A549 (cell line): Measurements from ENCODE around the gene SOX18. TPM values are rescaled to one million over a fixed set of nuclear protein-coding genes. Genes with fewer than 3 reads are reported as not detected.

Source experiments
- ATAC-seq, 2 experiments: fragments of 200-7000 bp in 1 of 2; fragments of >200 bp in 1 of 2; cut with Nextera tagmentation in 1 of 2; cut with Tn5 transposase in 1 of 2; 3 replicates each; pipeline versions ENCODE4 v1.8.0 to v1.9.1; 2018 to 2020; ENCODE audit warnings: mild to moderate bottlenecking in 1 of 2, moderate library complexity in 1 of 2
- CTCF ChIA-PET: fragments of 300-600 bp; sonication (Branson Sonifier 250); formaldehyde crosslinking; extraction: SDS; loops from one replicate; lab custom pipeline; 2021; ENCODE audit warnings: antibody characterized with exemption, inconsistent platforms; lab: Yijun Ruan, JAX
- POLR2A ChIA-PET: fragments of 350-600 bp; formaldehyde crosslinking; extraction: SDS; loops from one replicate; lab custom pipeline; 2021; ENCODE audit warnings: antibody characterized with exemption, inconsistent platforms; lab: Yijun Ruan, JAX
- DNase-seq, 2 experiments: peaks; one replicate each; pipeline versions ENCODE4 v3.0.0 to v3.0.0-alpha.2; 2011 to 2016; ENCODE audit warnings: low read depth in 1 of 2, low spot score in 1 of 2
- FAIRE-seq: peaks from 2 replicates; lab custom pipeline; 2011; peaks lifted over from hg19 to GRCh38; lab: Jason Lieb, UNC
- H3K27ac ChIP-seq, 2 experiments: fragments of >200 bp; sonication (Bioruptor Twin); formaldehyde crosslinking; 3 replicates each; pipeline ENCODE4 v1.5.1; 2016 to 2017
- H3K4me1 ChIP-seq: fragments of >200 bp; sonication (Bioruptor Twin); formaldehyde crosslinking; 3 replicates; pipeline ENCODE4 v1.6.1; 2016
- H3K4me2 ChIP-seq: fragments of >200 bp; sonication (Bioruptor Twin); formaldehyde crosslinking; 3 replicates; pipeline ENCODE4 v1.6.1; 2016
- H3K4me3 ChIP-seq: fragments of >200 bp; sonication (Bioruptor Twin); formaldehyde crosslinking; 3 replicates; pipeline ENCODE4 v1.5.1; 2016
- H3K9me3 ChIP-seq: fragments of >200 bp; sonication (Bioruptor Twin); formaldehyde crosslinking; 3 replicates; pipeline ENCODE4 v1.6.1; 2016
- BHLHE40 ChIP-seq: IDR thresholded peaks from 2 replicates; pipeline ENCODE4 v1.6.1; 2012; ENCODE audit warnings: low read depth, low read length, inconsistent platforms
- CHD2 ChIP-seq: fragments of 150-350 bp; IDR thresholded peaks from 2 replicates; pipeline ENCODE4 v1.6.1; 2014; ENCODE audit warnings: low read length; ENCODE audit not compliant: partially characterized antibody
- EHF ChIP-seq: fragments of 250-450 bp; sonication (Bioruptor Pico); IDR thresholded peaks from 2 replicates; pipeline ENCODE4 v1.5.0; 2020; ENCODE audit warnings: mild to moderate bottlenecking
- EHMT2 ChIP-seq: fragments of 200-600 bp; sonication (generic); IDR thresholded peaks from 2 replicates; pipeline ENCODE4 v1.6.1; 2016; ENCODE audit warnings: antibody characterized with exemption, low read depth, mild to moderate bottlenecking, moderate library complexity
- ELK1 ChIP-seq: fragments of 150-350 bp; IDR thresholded peaks from 2 replicates; pipeline ENCODE4 v1.6.1; 2014; ENCODE audit warnings: low read depth, mild to moderate bottlenecking, low read length
- EP300 ChIP-seq, 2 experiments: fragments of >200 bp; sonication (Bioruptor Twin); formaldehyde crosslinking; IDR thresholded peaks; 2 replicates in 1 of 2; 3 replicates in 1 of 2; pipeline ENCODE4 v1.6.1; 2016 to 2017
- ESRRA ChIP-seq: fragments of 150-350 bp; IDR thresholded peaks from 2 replicates; pipeline ENCODE4 v1.6.1; 2014; ENCODE audit warnings: mild to moderate bottlenecking, low read length, borderline replicate concordance
- FOSL2 ChIP-seq, 2 experiments: fragments of 450-650 bp in 1 of 2; fragments of >200 bp in 1 of 2; sonication (Bioruptor Twin) in 1 of 2; formaldehyde crosslinking; IDR thresholded peaks; 2 replicates each; pipeline versions ENCODE4 v1.5.0 to v1.6.1; 2016 to 2020; ENCODE audit warnings: mild to moderate bottlenecking in 1 of 2, moderate library complexity in 1 of 2
- GATA3 ChIP-seq: IDR thresholded peaks from 2 replicates; pipeline ENCODE4 v1.6.1; 2012; ENCODE audit warnings: borderline replicate concordance
- HES2 ChIP-seq: fragments of >200 bp; sonication (Bioruptor Twin); formaldehyde crosslinking; IDR thresholded peaks from 2 replicates; pipeline ENCODE4 v1.6.1; 2016
- HOXA7 ChIP-seq: fragments of 250-450 bp; sonication (Bioruptor Pico); IDR thresholded peaks from 2 replicates; pipeline ENCODE4 v1.5.0; 2020; ENCODE audit warnings: mild to moderate bottlenecking, moderate library complexity
- HOXB5 ChIP-seq: fragments of 250-450 bp; sonication (Bioruptor Pico); IDR thresholded peaks from 2 replicates; pipeline ENCODE4 v1.5.0; 2020; ENCODE audit warnings: mild to moderate bottlenecking, moderate library complexity
- JUN ChIP-seq, 2 experiments: fragments of >200 bp; sonication (Bioruptor Twin); formaldehyde crosslinking; IDR thresholded peaks; 2 replicates in 1 of 2; 3 replicates in 1 of 2; pipeline ENCODE4 v1.6.1; 2016 to 2017
- KDM5A ChIP-seq: fragments of 200-600 bp; sonication (generic); IDR thresholded peaks from 2 replicates; pipeline ENCODE4 v1.6.1; 2016; ENCODE audit warnings: antibody characterized with exemption, mild to moderate bottlenecking
- NR3C1 ChIP-seq: fragments of >200 bp; sonication (Bioruptor Twin); formaldehyde crosslinking; IDR thresholded peaks from 3 replicates; pipeline ENCODE4 v1.6.1; 2017
- POLR2AphosphoS2 ChIP-seq: conservative IDR thresholded peaks from 2 replicates; pipeline ENCODE4 v1.6.1; 2012; ENCODE audit warnings: low read length, improper control_type of control experiment, inconsistent platforms
- RAD21 ChIP-seq, 2 experiments: fragments of >200 bp in 1 of 2; sonication (Bioruptor Twin) in 1 of 2; formaldehyde crosslinking in 1 of 2; IDR thresholded peaks in 1 of 2; conservative IDR thresholded peaks in 1 of 2; 2 replicates in 1 of 2; 3 replicates in 1 of 2; pipeline ENCODE4 v1.6.1; 2012 to 2018; ENCODE audit warnings: inconsistent platforms in 1 of 2
- SMC3 ChIP-seq: fragments of >200 bp; sonication (Bioruptor Twin); formaldehyde crosslinking; IDR thresholded peaks from 3 replicates; pipeline ENCODE4 v1.6.1; 2018; ENCODE audit warnings: inconsistent platforms
- SREBF2 ChIP-seq: fragments of 450-650 bp; IDR thresholded peaks from 2 replicates; pipeline ENCODE4 v1.6.1; 2014; ENCODE audit warnings: mild to moderate bottlenecking, moderate library complexity
- ZFP36 ChIP-seq: fragments of 450-650 bp; IDR thresholded peaks from 2 replicates; pipeline ENCODE4 v1.6.1; 2014; ENCODE audit warnings: borderline replicate concordance; ENCODE audit not compliant: partially characterized antibody
- ZNF302 ChIP-seq: fragments of 250-450 bp; sonication (Bioruptor Pico); IDR thresholded peaks from 2 replicates; pipeline ENCODE4 v1.9.0; 2021; ENCODE audit warnings: inconsistent platforms, mild to moderate bottlenecking, moderate library complexity
- WGBS: methylation state at CpG from one replicate; pipeline ENCODE4 v1.1.6; 2017; ENCODE audit errors: missing lambda C conversion rate; 5-methylcytosine and 5-hydroxymethylcytosine counted together
- polyA plus RNA-seq, 4 experiments: library from polyadenylated mRNA; depleted of rRNA in 3 of 4; stranded (reverse); fragments of >200 nt; fragmentation: RNase III in 1 of 4; extraction: RNeasy Plus Mini Kit Qiagen cat#74134 plus additional on column Dnase treatment in 1 of 4; gene quantifications; 2 replicates in 3 of 4; 3 replicates in 1 of 4; pipeline ENCODE4 v1.2.3, GENCODE V29; 2011 to 2017
- TF ChIP-seq, protein P1 (sequence below): fragments of 200-600 bp; sonication (generic); IDR thresholded peaks from 2 replicates; pipeline ENCODE4 v1.6.1; 2016; ENCODE audit warnings: antibody characterized with exemption, mild to moderate bottlenecking, moderate library complexity
- TF ChIP-seq, protein P2 (sequence below): IDR thresholded peaks from 2 replicates; pipeline ENCODE4 v1.6.1; 2012

Gene SOX18
- polyA plus RNA-seq, 2 of the 4 experiments (the other 2 are of a cell fraction) = 0.19 to 1.4 TPM

DNA sequence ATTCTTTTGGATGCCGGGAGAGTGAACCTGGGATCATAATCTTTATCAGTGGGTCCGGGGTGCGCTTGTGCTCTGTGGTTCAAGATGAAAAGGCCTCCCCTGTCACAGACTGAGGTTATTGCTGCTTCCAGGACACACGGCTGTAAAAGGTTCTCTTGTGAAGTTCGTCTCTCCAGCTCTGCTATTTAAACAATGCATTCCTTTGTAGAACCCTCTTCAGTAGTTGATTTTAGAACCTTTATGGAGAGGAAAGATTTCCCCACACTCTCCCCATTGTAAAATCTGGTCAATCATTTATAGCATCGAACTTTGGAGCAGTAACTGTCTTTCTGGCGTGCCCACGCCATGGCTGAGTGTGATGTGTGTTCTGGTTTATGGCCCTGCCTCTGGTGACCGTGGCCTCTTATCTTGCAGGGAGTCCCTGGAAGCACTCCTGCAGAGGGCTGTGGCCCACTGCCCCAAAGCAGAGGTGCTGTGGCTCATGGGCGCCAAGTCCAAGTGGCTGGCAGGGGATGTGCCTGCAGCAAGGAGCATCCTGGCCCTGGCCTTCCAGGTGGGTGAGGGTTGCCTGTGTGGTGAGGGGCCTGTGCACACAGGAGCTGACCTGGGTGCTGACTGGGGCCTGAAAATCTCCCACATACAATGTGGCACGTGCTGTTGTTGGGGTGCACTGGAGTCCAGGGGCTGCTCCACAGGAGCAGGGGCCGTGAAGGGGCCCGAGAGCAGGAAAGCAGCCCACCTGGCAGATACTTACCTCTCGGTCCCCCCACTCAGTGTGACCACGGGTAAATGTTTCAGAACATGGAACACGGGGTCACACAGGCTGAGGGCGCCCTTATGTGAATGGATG is 25.1 kb downstream of the SOX18 start:
- POLR2A ChIA-PET = no interaction called here
- DNase-seq = no peak
- ATAC-seq = no peak
- TF ChIP-seq EP300 (IDR thresholded peaks at IDR 0.05) (no peak), HOXA7 (CRISPR knock-in tag) (no peak), CHD2 (no peak), HES2 (no peak), POLR2AphosphoS2 (no peak), ZNF302 (CRISPR knock-in tag) (no peak), NR3C1 (no peak), EHMT2 (no peak), BHLHE40 (no peak), GATA3 (no peak)
- TF ChIP-seq, protein P1, sequence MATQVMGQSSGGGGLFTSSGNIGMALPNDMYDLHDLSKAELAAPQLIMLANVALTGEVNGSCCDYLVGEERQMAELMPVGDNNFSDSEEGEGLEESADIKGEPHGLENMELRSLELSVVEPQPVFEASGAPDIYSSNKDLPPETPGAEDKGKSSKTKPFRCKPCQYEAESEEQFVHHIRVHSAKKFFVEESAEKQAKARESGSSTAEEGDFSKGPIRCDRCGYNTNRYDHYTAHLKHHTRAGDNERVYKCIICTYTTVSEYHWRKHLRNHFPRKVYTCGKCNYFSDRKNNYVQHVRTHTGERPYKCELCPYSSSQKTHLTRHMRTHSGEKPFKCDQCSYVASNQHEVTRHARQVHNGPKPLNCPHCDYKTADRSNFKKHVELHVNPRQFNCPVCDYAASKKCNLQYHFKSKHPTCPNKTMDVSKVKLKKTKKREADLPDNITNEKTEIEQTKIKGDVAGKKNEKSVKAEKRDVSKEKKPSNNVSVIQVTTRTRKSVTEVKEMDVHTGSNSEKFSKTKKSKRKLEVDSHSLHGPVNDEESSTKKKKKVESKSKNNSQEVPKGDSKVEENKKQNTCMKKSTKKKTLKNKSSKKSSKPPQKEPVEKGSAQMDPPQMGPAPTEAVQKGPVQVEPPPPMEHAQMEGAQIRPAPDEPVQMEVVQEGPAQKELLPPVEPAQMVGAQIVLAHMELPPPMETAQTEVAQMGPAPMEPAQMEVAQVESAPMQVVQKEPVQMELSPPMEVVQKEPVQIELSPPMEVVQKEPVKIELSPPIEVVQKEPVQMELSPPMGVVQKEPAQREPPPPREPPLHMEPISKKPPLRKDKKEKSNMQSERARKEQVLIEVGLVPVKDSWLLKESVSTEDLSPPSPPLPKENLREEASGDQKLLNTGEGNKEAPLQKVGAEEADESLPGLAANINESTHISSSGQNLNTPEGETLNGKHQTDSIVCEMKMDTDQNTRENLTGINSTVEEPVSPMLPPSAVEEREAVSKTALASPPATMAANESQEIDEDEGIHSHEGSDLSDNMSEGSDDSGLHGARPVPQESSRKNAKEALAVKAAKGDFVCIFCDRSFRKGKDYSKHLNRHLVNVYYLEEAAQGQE = no peak
- TF ChIP-seq, protein P2, sequence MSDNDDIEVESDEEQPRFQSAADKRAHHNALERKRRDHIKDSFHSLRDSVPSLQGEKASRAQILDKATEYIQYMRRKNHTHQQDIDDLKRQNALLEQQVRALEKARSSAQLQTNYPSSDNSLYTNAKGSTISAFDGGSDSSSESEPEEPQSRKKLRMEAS = no peak
- CTCF ChIA-PET = interaction anchor here (1.3 to 5.0 kb wide), 3 partner anchors 14 to 35 kb away, joined by 3 to 71 read pairs (median 26); no protein-coding TSS in a partner anchor
- H3K9me3 ChIP-seq = no peaks in the 10 kb centered on the region
- H3K27ac ChIP-seq = no peak overlapping the region
- H3K4me2 ChIP-seq = no peak overlapping the region
- H3K4me1 ChIP-seq = no peaks in the 10 kb centered on the region
- H3K4me3 ChIP-seq = no peak overlapping the region
- no peak for FAIRE-seq
- WGBS = 82% methylated on average over 16 of the region's 17 CpGs

- ATAC-seq = no peak
- POLR2A ChIA-PET = no interaction called here
- no peaks in the 10 kb centered on the region for H3K9me3 ChIP-seq
- no peak for TF ChIP-seq JUN (IDR thresholded peaks at IDR 0.05)
- TF ChIP-seq ESRRA = no peak
- TF ChIP-seq EHF (CRISPR knock-in tag) = no peak
- TF ChIP-seq ZFP36 = no peak
- no peak for TF ChIP-seq FOSL2 (IDR thresholded peaks at IDR 0.05)
- no peak for TF ChIP-seq FOSL2 (CRISPR knock-in tag; IDR thresholded peaks at IDR 0.05)
- TF ChIP-seq SREBF2 = no peak
- TF ChIP-seq ZNF302 (CRISPR knock-in tag) = no peak
- TF ChIP-seq HOXB5 = no peak
- TF ChIP-seq KDM5A = no peak
- no peak for TF ChIP-seq ELK1
- TF ChIP-seq RAD21 (conservative IDR thresholded peaks at IDR 0.05 in 1 of 2, IDR thresholded peaks at IDR 0.05 in 1 of 2) = no peak
- TF ChIP-seq SMC3 = no peak
- TF ChIP-seq, all 56 proteins: peak for 0
- DNase-seq = no peak
- H3K4me1 ChIP-seq = no peaks in the 10 kb centered on the region
- no peak overlapping the region for H3K27ac ChIP-seq
- FAIRE-seq = no peak
- WGBS = 95% methylated on average over 15 of the region's 15 CpGs
- H3K4me2 ChIP-seq = no peak overlapping the region
- H3K4me3 ChIP-seq = no peak overlapping the region
- CTCF ChIA-PET = interaction anchor here (1.2 to 2.6 kb wide), 5 partner anchors 8 to 49 kb away, joined by 3 to 26 read pairs (median 3); no protein-coding TSS in a partner anchor
Observed at GRCh38 chr20:64023361-64024140, 25.9 kb downstream of the SOX18 start.
